Endothelial cell of umbilical vein (primary cell): Measurements from ENCODE around the gene SKAP1. TPM values are rescaled to one million over a fixed set of nuclear protein-coding genes. Genes with fewer than 3 reads are reported as not detected.

ENCODE experiments used
- BruUV-seq: library from RNA; stranded (reverse); fragments of 400-500 nt; replicated peaks from 2 replicates; lab custom pipeline; 2021; lab: Mats Ljungman, UMichigan
- CTCF ChIA-PET: fragments of 300-600, 350-600 bp; sonication (Branson Sonifier 250); formaldehyde crosslinking; loops from one replicate; lab custom pipeline; 2021; ENCODE audit warnings: antibody characterized with exemption, inconsistent platforms; lab: Charles Lee
- POLR2A ChIA-PET: fragments of 300-600, 350-600 bp; sonication (Branson Sonifier 250); formaldehyde crosslinking; loops from one replicate; lab custom pipeline; 2021; ENCODE audit warnings: antibody characterized with exemption, inconsistent platforms; lab: Charles Lee
- DNase-seq: peaks from one replicate; pipeline ENCODE4 v3.0.0-alpha.2; 2011; ENCODE audit warnings: low read depth, low spot score
- FAIRE-seq: peaks from 2 replicates; lab custom pipeline; 2011; peaks lifted over from hg19 to GRCh38; lab: Jason Lieb, UNC
- H2AFZ ChIP-seq: 2 replicates; pipeline ENCODE4 v1.6.0; 2012; ENCODE audit warnings: low read depth, low read length, control low read depth, inconsistent platforms
- H3K27ac ChIP-seq: 2 replicates; pipeline ENCODE4 v1.5.1; 2011; ENCODE audit warnings: low read depth, mild to moderate bottlenecking, control low read depth, low read length, moderate library complexity; ENCODE audit not compliant: insufficient read depth
- H3K27me3 ChIP-seq, 2 experiments: 2 replicates each; pipeline versions ENCODE4 v1.6.0 to v1.6.1; 2011; ENCODE audit warnings: low read length in 2 of 2, mixed read lengths in 1 of 2; ENCODE audit not compliant: control insufficient read depth in 2 of 2, insufficient read depth in 2 of 2
- H3K36me3 ChIP-seq, 2 experiments: 2 replicates in 1 of 2; 3 replicates in 1 of 2; pipeline ENCODE4 v1.5.1; 2011; ENCODE audit warnings: low read length in 2 of 2, mild to moderate bottlenecking in 1 of 2, moderate library complexity in 1 of 2; ENCODE audit not compliant: control insufficient read depth in 2 of 2, insufficient read depth in 2 of 2; ENCODE audit errors: extremely low read depth in 1 of 2
- H3K4me1 ChIP-seq: 3 replicates; pipeline ENCODE4 v1.5.1; 2011; ENCODE audit warnings: mild to moderate bottlenecking, low read length; ENCODE audit not compliant: control insufficient read depth, insufficient read depth; ENCODE audit errors: extremely low read depth
- H3K4me2 ChIP-seq: 2 replicates; pipeline ENCODE4 v1.6.1; 2011; ENCODE audit warnings: low read length, control low read depth, mixed read lengths; ENCODE audit not compliant: insufficient read depth
- H3K4me3 ChIP-seq, 3 experiments: fragments of 200-600 bp in 1 of 3; sonication (generic), shearing (Covaris generic) in 1 of 3; replicated peaks in 1 of 3; 2 replicates each; pipeline ENCODE4 v1.5.1; 2011 to 2016; ENCODE audit warnings: control low read depth in 3 of 3, low read length in 3 of 3, mild to moderate bottlenecking in 2 of 3, inconsistent platforms in 1 of 3, low read depth in 1 of 3, moderate library complexity in 1 of 3; ENCODE audit not compliant: insufficient read depth in 1 of 3
- H3K79me2 ChIP-seq: 2 replicates; pipeline ENCODE4 v1.6.0; 2012; ENCODE audit warnings: low read length, inconsistent platforms; ENCODE audit not compliant: control insufficient read depth, insufficient read depth
- H3K9ac ChIP-seq: replicated peaks from 2 replicates; pipeline ENCODE3; 2011; ENCODE audit warnings: low read length, control low read depth; ENCODE audit not compliant: insufficient read depth; ENCODE audit errors: extremely low read depth
- H3K9me1 ChIP-seq: replicated peaks from 3 replicates; pipeline ENCODE4 v1.6.0; 2011; ENCODE audit warnings: mild to moderate bottlenecking, low read length; ENCODE audit not compliant: control insufficient read depth, insufficient read depth; ENCODE audit errors: extremely low read depth
- H3K9me3 ChIP-seq: replicated peaks from 2 replicates; pipeline ENCODE4 v1.5.1; 2012; ENCODE audit warnings: low read length, inconsistent platforms; ENCODE audit not compliant: control insufficient read depth, insufficient read depth
- H4K20me1 ChIP-seq: replicated peaks from 2 replicates; pipeline ENCODE3; 2011; ENCODE audit warnings: mild to moderate bottlenecking, low read length; ENCODE audit not compliant: control insufficient read depth, insufficient read depth; ENCODE audit errors: extremely low read depth
- CTCF ChIP-seq, 2 donors: IDR thresholded peaks; 1 replicate in 1 of 2; 2 replicates in 1 of 2; pipeline ENCODE4 v1.5.1; 2011; ENCODE audit warnings: low read length in 2 of 2, mild to moderate bottlenecking in 2 of 2, moderate library complexity in 2 of 2, control low read depth in 1 of 2, inconsistent platforms in 1 of 2, low read depth in 1 of 2; ENCODE audit not compliant: insufficient read depth in 1 of 2; ENCODE audit errors: extremely low read depth in 1 of 2
- EZH2 ChIP-seq: IDR thresholded peaks from 2 replicates; pipeline ENCODE4 v1.6.1; 2012; ENCODE audit warnings: borderline replicate concordance, low read depth, mild to moderate bottlenecking, moderate library complexity, low read length, inconsistent platforms; ENCODE audit not compliant: severe bottlenecking
- FOS ChIP-seq: IDR thresholded peaks from 2 replicates; pipeline ENCODE4 v1.6.1; 2011; ENCODE audit warnings: mild to moderate bottlenecking, low read length, moderate library complexity, borderline replicate concordance; ENCODE audit not compliant: insufficient read depth
- GATA2 ChIP-seq: IDR thresholded peaks from 2 replicates; pipeline ENCODE4 v1.7.0; 2011; ENCODE audit warnings: low read depth, mild to moderate bottlenecking, moderate library complexity, mixed read lengths, low read length; ENCODE audit not compliant: insufficient read length, insufficient read depth
- JUN ChIP-seq: IDR thresholded peaks from 2 replicates; pipeline ENCODE4 v1.6.1; 2011; ENCODE audit warnings: borderline replicate concordance, low read depth; ENCODE audit not compliant: insufficient read length, insufficient read depth
- MAX ChIP-seq: IDR thresholded peaks from 2 replicates; pipeline ENCODE4 v1.6.1; 2011; ENCODE audit not compliant: insufficient read depth, insufficient read length
- MYC ChIP-seq: IDR thresholded peaks from one replicate; pipeline ENCODE4 v1.6.1; 2011; ENCODE audit warnings: mild to moderate bottlenecking, low read depth, low read length
- POLR2A ChIP-seq: IDR thresholded peaks from 2 replicates; pipeline ENCODE4 v1.6.1; 2012; ENCODE audit warnings: low read depth, mild to moderate bottlenecking, control low read depth, low read length
- POLR2AphosphoS5 ChIP-seq: IDR thresholded peaks from 2 replicates; pipeline ENCODE4 v1.6.1; 2012; ENCODE audit warnings: low read depth, mild to moderate bottlenecking, control low read depth, low read length, moderate library complexity; ENCODE audit not compliant: insufficient read depth
- dilution Hi-C: fragments of 300-500 bp; cut with MboI; formaldehyde crosslinking; loops from one replicate; pipeline ENCODE4 v1.15.0; 2019; ENCODE audit warnings: low sequenced_read_pairs; ENCODE audit not compliant: extremely low pct_ligation_motif_present
- intact Hi-C: fragments of 100-400 bp; cut with micrococcal nuclease; formaldehyde crosslinking; loops from one replicate; pipeline ENCODE4 v1.10.0; 2022
- polyA plus RNA-seq, 4 experiments: library from polyadenylated mRNA; depleted of rRNA in 3 of 4; stranded (reverse) in 3 of 4; unstranded in 1 of 4; fragments of >200 nt; gene quantifications; 2 replicates each; pipeline versions ENCODE4 v1.2.1 to v1.2.3, GENCODE V29; 2011 to 2012; ENCODE audit warnings: missing spikeins in 1 of 4
- total RNA-seq: library from RNA; stranded (reverse); gene quantifications from 2 replicates; pipeline ENCODE4 v1.2.3, GENCODE V29; 2021

Gene SKAP1
- total and polyA plus RNA-seq, 2 donors (not counting 3 experiments of a cell fraction or from before 2014, with no cell fraction given), result 0.75 TPM; not detected in 1

GRCh38 chr17:48389903-48390302 lies 40.1 kb downstream of the SKAP1 start:
- no peak overlapping the region for H3K4me2 ChIP-seq
- H3K9me3 ChIP-seq, result no peaks in the 10 kb centered on the region
- no peak overlapping the region for H3K4me3 ChIP-seq
- BruUV-seq, result no TSS peak
- DNase-seq, result no peak
- FAIRE-seq, result no peak
- no peak overlapping the region for H3K27ac ChIP-seq
- no peaks in the 10 kb centered on the region for H3K36me3 ChIP-seq
- TF ChIP-seq MAX (no peak), CTCF (IDR thresholded peaks at IDR 0.05; ENCODE audit: extremely low read depth in 1 of 2, insufficient read depth in 1 of 2, low read depth in 1 of 2, low read length in 2 of 2) (no peak), FOS (no peak), POLR2A (no peak), JUN (no peak), MYC (no peak), GATA2 (no peak), EZH2 (no peak), POLR2AphosphoS5 (no peak)
- intact Hi-C loops (no loop called here), dilution Hi-C loops (no loop called here)
- no peaks in the 10 kb centered on the region for H3K4me1 ChIP-seq
- H2AFZ ChIP-seq, result no peak overlapping the region
- H3K79me2 ChIP-seq, result no peaks in the 10 kb centered on the region
- H4K20me1 ChIP-seq, result no peaks in the 10 kb centered on the region
- peaks cover 50 to 73% of the 10 kb centered on the region in 2 experiments for H3K27me3 ChIP-seq
- no peak overlapping the region for H3K9ac ChIP-seq
- H3K9me1 ChIP-seq, result no peaks in the 10 kb centered on the region
- CTCF ChIA-PET, result interaction anchor here (1.0 to 1.3 kb wide), 5 partner anchors 10 to 127 kb away, joined by 3 to 4 read pairs (median 3); no protein-coding TSS in a partner anchor
- POLR2A ChIA-PET, result no interaction called here
